Measurements from ENCODE around the gene GAPDHS. TPM values are rescaled to one million over a fixed set of nuclear protein-coding genes. Genes with fewer than 3 reads are reported as not detected.

The GAPDHS gene
- total and polyA plus RNA-seq, 4 donors = not detected

GRCh38 chr19:35542209-35542608, 9.0 kb downstream of the GAPDHS start:
- WGBS, 2 donors = 89 to 95% methylated on average over 11 of the region's 11 CpGs
- Histone ChIP-seq H3K27me3 (ENCODE audit: control insufficient read depth in 1 of 2, insufficient read depth in 2 of 2, low read length in 1 of 2) (no peaks in the 10 kb centered on the region), H3K27ac (ENCODE audit: low read depth in 1 of 2, low read length in 2 of 2) (no peak overlapping the region), H3K36me3 (ENCODE audit: control insufficient read depth in 1 of 2, insufficient read depth in 2 of 2, low read length in 1 of 2) (no peaks in the 10 kb centered on the region), H3K9me3 (ENCODE audit: control insufficient read depth, low read length) (no peaks in the 10 kb centered on the region), H3K4me3 (ENCODE audit: low read length in 2 of 2) (no peak overlapping the region), H3K4me1 (ENCODE audit: control insufficient read depth in 1 of 2, insufficient read depth in 2 of 2, low read length in 2 of 2) (no peaks in the 10 kb centered on the region)
- intact Hi-C loops (cut with DNase I) = no loop called here
- no peak for DNase-seq
- no peak for ATAC-seq (ENCODE audit: low FRiP score)

- intact Hi-C loops (cut with DNase I) = no loop called here
Observed at GRCh38 chr19:35543280-35544109, 10.2 kb downstream of the GAPDHS start.

GRCh38 chr19:35544110-35544802, 11.0 kb downstream of the GAPDHS start:
- ATAC-seq (ENCODE audit: low FRiP score) = no peak
- H3K36me3 ChIP-seq (ENCODE audit: control insufficient read depth in 1 of 2, insufficient read depth in 2 of 2, low read length in 1 of 2) = no peaks in the 10 kb centered on the region
- WGBS, 2 donors = 75 to 78% methylated on average over 3 of the region's 3 CpGs
- DNase-seq = no peak
- intact Hi-C loops (cut with DNase I) = no loop called here
- no peaks in the 10 kb centered on the region for H3K4me1 ChIP-seq (ENCODE audit: control insufficient read depth in 1 of 2, insufficient read depth in 2 of 2, low read length in 2 of 2)
- H3K27ac ChIP-seq (ENCODE audit: low read depth in 1 of 2, low read length in 2 of 2) = no peak overlapping the region
- no peaks in the 10 kb centered on the region for H3K9me3 ChIP-seq (ENCODE audit: control insufficient read depth, low read length)
- H3K27me3 ChIP-seq (ENCODE audit: control insufficient read depth in 1 of 2, insufficient read depth in 2 of 2, low read length in 1 of 2) = no peaks in the 10 kb centered on the region
- H3K4me3 ChIP-seq (ENCODE audit: low read length in 2 of 2) = no peak overlapping the region

More at GRCh38 chr19:35543280-35544109, 10.2 kb downstream of the GAPDHS start:
- H3K9me3 ChIP-seq (ENCODE audit: control insufficient read depth, low read length) = no peaks in the 10 kb centered on the region
- H3K27ac ChIP-seq (ENCODE audit: low read depth in 1 of 2, low read length in 2 of 2) = no peak overlapping the region
- H3K4me3 ChIP-seq (ENCODE audit: low read length in 2 of 2) = no peak overlapping the region
- ATAC-seq (ENCODE audit: low FRiP score) (no peak), DNase-seq (no peak)
- no peaks in the 10 kb centered on the region for H3K27me3 ChIP-seq (ENCODE audit: control insufficient read depth in 1 of 2, insufficient read depth in 2 of 2, low read length in 1 of 2)
- WGBS, 2 donors = 94 to 95% methylated on average over 15 of the region's 15 CpGs
- no peaks in the 10 kb centered on the region for H3K36me3 ChIP-seq (ENCODE audit: control insufficient read depth in 1 of 2, insufficient read depth in 2 of 2, low read length in 1 of 2)
- no peaks in the 10 kb centered on the region for H3K4me1 ChIP-seq (ENCODE audit: control insufficient read depth in 1 of 2, insufficient read depth in 2 of 2, low read length in 2 of 2)

GRCh38 chr19:35545001-35545854, 12.0 kb downstream of the GAPDHS start, which contains the start of gene TMEM147:
Gene TMEM147, plus strand, starts transcription at chr19:35545626. Its CDS starts 114 bp downstream, at chr19:35545740.
- no peaks in the 10 kb centered on the region for H3K9me3 ChIP-seq (ENCODE audit: control insufficient read depth, low read length)
- no peaks in the 10 kb centered on the region for H3K27me3 ChIP-seq (ENCODE audit: control insufficient read depth in 1 of 2, insufficient read depth in 2 of 2, low read length in 1 of 2)
- no peaks in the 10 kb centered on the region for H3K36me3 ChIP-seq (ENCODE audit: control insufficient read depth in 1 of 2, insufficient read depth in 2 of 2, low read length in 1 of 2)
- ATAC-seq (ENCODE audit: low FRiP score) (peak; percentile 96), DNase-seq (peak; percentile 96 to 99)
- intact Hi-C loops (cut with DNase I) = loop anchor here (5.0 kb wide), 3 partner anchors 67 to 172 kb away; partner anchors contain the start of genes HAUS5 (in 2 of the 2) and KMT2B (in 1 of the 2)
- H3K27ac ChIP-seq (ENCODE audit: low read depth in 1 of 2, low read length in 2 of 2) = no peak within 1 kb of the TSS
- H3K4me1 ChIP-seq (ENCODE audit: control insufficient read depth in 1 of 2, insufficient read depth in 2 of 2, low read length in 2 of 2) = no peaks in the 10 kb centered on the region
- peak within 1 kb of the TSS; percentile 62 to 80 for H3K4me3 ChIP-seq (ENCODE audit: low read length in 2 of 2)
- WGBS, 2 donors = 1% methylated on average over 81 to 85 of the region's 85 CpGs

GRCh38 chr19:35545855-35546381, 12.7 kb downstream of the GAPDHS start:
- 3 to 4% methylated on average over 27 of the region's 27 CpGs for WGBS, 2 donors
- peak overlapping the region; percentile 62 to 80 for H3K4me3 ChIP-seq (ENCODE audit: low read length in 2 of 2)
- H3K27ac ChIP-seq (ENCODE audit: low read depth in 1 of 2, low read length in 2 of 2) = no peak overlapping the region
- no peaks in the 10 kb centered on the region for H3K9me3 ChIP-seq (ENCODE audit: control insufficient read depth, low read length)
- no peaks in the 10 kb centered on the region for H3K4me1 ChIP-seq (ENCODE audit: control insufficient read depth in 1 of 2, insufficient read depth in 2 of 2, low read length in 2 of 2)
- H3K36me3 ChIP-seq (ENCODE audit: control insufficient read depth in 1 of 2, insufficient read depth in 2 of 2, low read length in 1 of 2) = no peaks in the 10 kb centered on the region
- ATAC-seq (ENCODE audit: low FRiP score) (no peak), DNase-seq (peak in 1 of 2 donors; percentile 84)
- intact Hi-C loops (cut with DNase I) = loop anchor here (5.0 kb wide), 3 partner anchors 66 to 171 kb away; partner anchors contain the start of genes HAUS5 (in 2 of the 2) and KMT2B (in 1 of the 2)
- no peaks in the 10 kb centered on the region for H3K27me3 ChIP-seq (ENCODE audit: control insufficient read depth in 1 of 2, insufficient read depth in 2 of 2, low read length in 1 of 2)

GRCh38 chr19:35546532-35546931, 13.3 kb downstream of the GAPDHS start:
- no peak overlapping the region for H3K27ac ChIP-seq (ENCODE audit: low read depth in 1 of 2, low read length in 2 of 2)
- peak overlapping the region in 1 of 2 donors; percentile 80 for H3K4me3 ChIP-seq (ENCODE audit: low read length in 2 of 2)
- intact Hi-C loops (cut with DNase I) = loop anchor here (5.0 kb wide), 3 partner anchors 66 to 171 kb away; partner anchors contain the start of genes HAUS5 (in 2 of the 2) and KMT2B (in 1 of the 2)
- WGBS, 2 donors = 83 to 87% methylated on average over 8 of the region's 8 CpGs
- DNase-seq = no peak
- H3K4me1 ChIP-seq (ENCODE audit: control insufficient read depth in 1 of 2, insufficient read depth in 2 of 2, low read length in 2 of 2) = no peaks in the 10 kb centered on the region
- no peaks in the 10 kb centered on the region for H3K9me3 ChIP-seq (ENCODE audit: control insufficient read depth, low read length)
- H3K36me3 ChIP-seq (ENCODE audit: control insufficient read depth in 1 of 2, insufficient read depth in 2 of 2, low read length in 1 of 2) = no peaks in the 10 kb centered on the region
- H3K27me3 ChIP-seq (ENCODE audit: control insufficient read depth in 1 of 2, insufficient read depth in 2 of 2, low read length in 1 of 2) = no peaks in the 10 kb centered on the region
- ATAC-seq (ENCODE audit: low FRiP score) = no peak

- no peaks in the 10 kb centered on the region for H3K27me3 ChIP-seq (ENCODE audit: control insufficient read depth in 1 of 2, insufficient read depth in 2 of 2, low read length in 1 of 2)
- ATAC-seq (ENCODE audit: low FRiP score) = no peak
- H3K9me3 ChIP-seq (ENCODE audit: control insufficient read depth, low read length) = no peaks in the 10 kb centered on the region
- no peaks in the 10 kb centered on the region for H3K36me3 ChIP-seq (ENCODE audit: control insufficient read depth in 1 of 2, insufficient read depth in 2 of 2, low read length in 1 of 2)
- WGBS, 2 donors = 21 to 24% methylated on average over 6 of the region's 6 CpGs
- H3K4me1 ChIP-seq (ENCODE audit: control insufficient read depth in 1 of 2, insufficient read depth in 2 of 2, low read length in 2 of 2) = no peaks in the 10 kb centered on the region
- no peak overlapping the region for H3K27ac ChIP-seq (ENCODE audit: low read depth in 1 of 2, low read length in 2 of 2)
- intact Hi-C loops (cut with DNase I) = loop anchor here (5.0 kb wide), 3 partner anchors 63 to 168 kb away; partner anchors contain the start of genes HAUS5 (in 2 of the 2) and KMT2B (in 1 of the 2)
- H3K4me3 ChIP-seq (ENCODE audit: low read length in 2 of 2) = no peak overlapping the region
- DNase-seq = no peak
Observed at GRCh38 chr19:35549174-35549788, 16.0 kb downstream of the GAPDHS start.
